H9 (cell line): ENCODE data around the gene LXN. TPM values are rescaled to one million over a fixed set of nuclear protein-coding genes. Genes with fewer than 3 reads are reported as not detected.

Experiments used
- DNase-seq: peaks from one replicate; pipeline ENCODE4 v3.0.0-alpha.2; 2017
- H2AFZ ChIP-seq: one replicate; pipeline ENCODE4 v1.6.1; 2013; ENCODE audit warnings: mild to moderate bottlenecking, low read length, control low read depth, moderate library complexity
- H2AK5ac ChIP-seq: 2 replicates; pipeline ENCODE4 v1.6.1; 2013; ENCODE audit warnings: low read length, control low read depth, mixed read lengths; ENCODE audit not compliant: insufficient read length
- H2BK120ac ChIP-seq: one replicate; pipeline ENCODE4 v1.6.1; 2013; ENCODE audit warnings: low read depth, mild to moderate bottlenecking, low read length, control low read depth, inconsistent platforms; ENCODE audit not compliant: poor library complexity, severe bottlenecking
- H2BK12ac ChIP-seq: 2 replicates; pipeline ENCODE4 v1.6.1; 2013; ENCODE audit warnings: low read length, control low read depth, mixed read lengths, low read depth; ENCODE audit not compliant: insufficient read length
- H2BK15ac ChIP-seq: 2 replicates; pipeline ENCODE4 v1.6.1; 2013; ENCODE audit warnings: low read depth, low read length, control low read depth
- H2BK20ac ChIP-seq: one replicate; pipeline ENCODE4 v1.6.1; 2013; ENCODE audit warnings: low read depth, mild to moderate bottlenecking, low read length, control low read depth, inconsistent platforms; ENCODE audit not compliant: poor library complexity, severe bottlenecking
- H2BK5ac ChIP-seq: 2 replicates; pipeline ENCODE4 v1.6.1; 2013; ENCODE audit warnings: low read length, control low read depth, mixed read lengths; ENCODE audit not compliant: insufficient read length
- H3K14ac ChIP-seq: 2 replicates; pipeline ENCODE4 v1.6.1; 2013; ENCODE audit warnings: low read length, control low read depth; ENCODE audit not compliant: insufficient read depth
- H3K18ac ChIP-seq: 2 replicates; pipeline ENCODE4 v1.6.1; 2013; ENCODE audit warnings: low read depth, mild to moderate bottlenecking, mixed read lengths, low read length, control low read depth; ENCODE audit not compliant: insufficient read length
- H3K23ac ChIP-seq: 2 replicates; pipeline ENCODE4 v1.6.1; 2013; ENCODE audit warnings: low read length, control low read depth, mixed read lengths, low read depth; ENCODE audit not compliant: insufficient read length
- H3K23me2 ChIP-seq: 2 replicates; pipeline ENCODE4 v1.6.1; 2013; ENCODE audit warnings: low read depth, mild to moderate bottlenecking, mixed read lengths, low read length, control low read depth; ENCODE audit not compliant: insufficient read length, poor library complexity, severe bottlenecking
- H3K27ac ChIP-seq: 2 replicates; pipeline ENCODE4 v1.5.1; 2013; ENCODE audit warnings: low read length, control low read depth, mixed read lengths, low read depth; ENCODE audit not compliant: insufficient read length
- H3K27me3 ChIP-seq: 2 replicates; pipeline ENCODE4 v1.6.1; 2013; ENCODE audit warnings: low read length, control low read depth, inconsistent platforms; ENCODE audit not compliant: insufficient read depth
- H3K4ac ChIP-seq: 2 replicates; pipeline ENCODE4 v1.6.1; 2013; ENCODE audit warnings: low read depth, mild to moderate bottlenecking, control low read depth, inconsistent platforms, low read length, moderate library complexity
- H3K4me1 ChIP-seq: 2 replicates; pipeline ENCODE4 v1.6.1; 2013; ENCODE audit warnings: low read length, control low read depth, inconsistent platforms; ENCODE audit not compliant: insufficient read depth
- H3K4me2 ChIP-seq: 2 replicates; pipeline ENCODE4 v1.6.1; 2013; ENCODE audit warnings: low read length, control low read depth, mixed read lengths; ENCODE audit not compliant: insufficient read length, insufficient read depth
- H3K56ac ChIP-seq: 2 replicates; pipeline ENCODE4 v1.6.1; 2013; ENCODE audit warnings: low read depth, mild to moderate bottlenecking, mixed read lengths, low read length, control low read depth; ENCODE audit not compliant: insufficient read length
- H3K79me1 ChIP-seq: 2 replicates; pipeline ENCODE4 v1.6.1; 2013; ENCODE audit warnings: low read depth, mild to moderate bottlenecking, moderate library complexity, low read length, control low read depth, inconsistent platforms; ENCODE audit not compliant: insufficient read depth, poor library complexity, severe bottlenecking
- H3K79me2 ChIP-seq: 2 replicates; pipeline ENCODE4 v1.6.1; 2013; ENCODE audit warnings: low read length, control low read depth, inconsistent platforms; ENCODE audit not compliant: insufficient read depth
- H3K9ac ChIP-seq: 2 replicates; pipeline ENCODE4 v1.6.1; 2013; ENCODE audit warnings: low read length, control low read depth, mixed read lengths; ENCODE audit not compliant: insufficient read length; ENCODE audit errors: extremely low read depth
- H3K9me3 ChIP-seq: one replicate; pipeline ENCODE4 v1.6.1; 2013; ENCODE audit warnings: low read depth, low read length, inconsistent platforms; ENCODE audit not compliant: control insufficient read depth
- H3T11ph ChIP-seq: one replicate; pipeline ENCODE4 v1.6.1; 2013; ENCODE audit warnings: mild to moderate bottlenecking, low read length, control low read depth, inconsistent platforms
- H4K20me1 ChIP-seq: one replicate; pipeline ENCODE4 v1.6.1; 2013; ENCODE audit not compliant: control insufficient read depth, insufficient read length, insufficient read depth
- H4K5ac ChIP-seq: 2 replicates; pipeline ENCODE4 v1.6.1; 2013; ENCODE audit warnings: low read depth, mild to moderate bottlenecking, mixed read lengths, low read length, control low read depth; ENCODE audit not compliant: insufficient read length
- H4K8ac ChIP-seq: replicated peaks from 2 replicates; pipeline ENCODE4 v1.6.1; 2013; ENCODE audit warnings: low read length, control low read depth, mixed read lengths, low read depth; ENCODE audit not compliant: insufficient read length
- H4K91ac ChIP-seq: 2 replicates; pipeline ENCODE4 v1.6.1; 2013; ENCODE audit warnings: low read depth, mild to moderate bottlenecking, moderate library complexity, mixed read lengths, low read length, control low read depth; ENCODE audit not compliant: insufficient read length
- H3K27ac Mint-ChIP-seq, 3 experiments: 2 replicates in 2 of 3; 3 replicates in 1 of 3; pipeline ENCODE4 v1.8.0; 2020 to 2021; ENCODE audit warnings: mixed read lengths in 3 of 3, mild to moderate bottlenecking in 1 of 3, moderate library complexity in 1 of 3
- H3K27me3 Mint-ChIP-seq: 2 replicates; pipeline ENCODE4 v1.8.0; 2021; ENCODE audit warnings: low read depth, mild to moderate bottlenecking, moderate library complexity, mixed read lengths
- H3K36me3 Mint-ChIP-seq, 3 experiments: 2 replicates in 2 of 3; 3 replicates in 1 of 3; pipeline ENCODE4 v1.8.0; 2020 to 2021; ENCODE audit warnings: low read depth in 3 of 3, mixed read lengths in 3 of 3; ENCODE audit not compliant: insufficient read depth in 1 of 3
- H3K4me1 Mint-ChIP-seq, 2 experiments: 2 replicates each; pipeline ENCODE4 v1.8.0; 2020; ENCODE audit warnings: mixed read lengths in 2 of 2
- H3K4me3 Mint-ChIP-seq, 2 experiments: 2 replicates in 1 of 2; 3 replicates in 1 of 2; pipeline ENCODE4 v1.8.0; 2020 to 2021; ENCODE audit warnings: mild to moderate bottlenecking in 2 of 2, mixed read lengths in 2 of 2, moderate library complexity in 1 of 2
- H3K9me3 Mint-ChIP-seq, 2 experiments: 2 replicates in 1 of 2; 3 replicates in 1 of 2; pipeline ENCODE4 v1.8.0; 2020; ENCODE audit warnings: mild to moderate bottlenecking in 2 of 2, mixed read lengths in 2 of 2, moderate library complexity in 1 of 2
- WGBS: extraction: QIAGEN DNeasy Blood & Tissue Kit; methylation state at CpG from one replicate; pipeline ENCODE4 v1.1.7; 2013; ENCODE audit warnings: missing lambda C conversion rate, low lambda C conversion rate, mixed read lengths; ENCODE audit not compliant: insufficient read length; ENCODE audit errors: extremely low coverage; 5-methylcytosine and 5-hydroxymethylcytosine counted together
- total RNA-seq: library from RNA; stranded (reverse); gene quantifications from 2 replicates; pipeline ENCODE4 v1.2.1, GENCODE V29; 2021
- TF ChIP-seq, protein P1 (sequence below): fragments of 200-600 bp; sonication (generic); conservative IDR thresholded peaks from 3 replicates; pipeline ENCODE4 v1.8.0; 2021; ENCODE audit warnings: antibody characterized with exemption, mild to moderate bottlenecking

The LXN gene
- total RNA-seq, 1 experiment from 2014 or later: 6.7 TPM

DNA sequence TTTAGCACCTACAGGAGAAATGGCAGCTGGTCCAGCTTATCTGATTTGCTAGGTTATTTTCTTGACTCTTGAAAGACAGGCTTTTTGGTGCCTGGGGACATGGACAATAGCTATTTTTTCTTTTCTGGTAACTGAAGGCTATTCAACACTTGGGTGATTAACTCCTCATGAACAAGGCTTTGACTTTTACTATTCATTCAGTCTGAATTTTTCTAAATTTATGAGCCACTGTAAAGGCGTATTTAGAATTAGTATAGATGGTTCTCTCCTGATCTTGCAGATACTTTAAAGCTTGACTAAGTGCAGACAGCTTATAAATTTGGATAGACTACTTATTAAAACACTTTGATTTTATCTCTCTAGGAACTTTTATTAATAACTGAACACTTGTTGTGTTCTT, 46.6 kb downstream of the LXN start:
- Histone ChIP-seq H2AK5ac (no peak overlapping the region), H3K4ac (no peak overlapping the region), H2BK15ac (no peak overlapping the region), H2BK120ac (no peak overlapping the region), H3K79me1 (no peaks in the 10 kb centered on the region), H3K23me2 (no peaks in the 10 kb centered on the region), H2BK20ac (no peak overlapping the region), H3K79me2 (no peaks in the 10 kb centered on the region), H3K4me2 (no peak overlapping the region), H4K91ac (no peak overlapping the region), H3K14ac (no peak overlapping the region), H4K8ac (no peak overlapping the region), H2BK5ac (no peak overlapping the region), H2AFZ (no peak overlapping the region), H2BK12ac (no peak overlapping the region), H3K9me3 (no peaks in the 10 kb centered on the region), H3T11ph (no peak overlapping the region), H4K20me1 (no peaks in the 10 kb centered on the region), H3K27ac (no peak overlapping the region), H3K4me1 (no peaks in the 10 kb centered on the region), H3K27me3 (no peaks in the 10 kb centered on the region), H3K18ac (no peak overlapping the region), H3K56ac (no peak overlapping the region), H3K9ac (no peak overlapping the region), H3K23ac (no peak overlapping the region), H4K5ac (no peak overlapping the region)
- no CpG with 5 or more reads among the region's 1 CpG for WGBS
- H3K9me3 Mint-ChIP-seq: peaks cover 7 to 10% of the 10 kb centered on the region in 2 experiments; a peak in 4 of 5 replicates
- no peak for DNase-seq
- H3K4me3 Mint-ChIP-seq: no peak overlapping the region
- TF ChIP-seq, protein P1, sequence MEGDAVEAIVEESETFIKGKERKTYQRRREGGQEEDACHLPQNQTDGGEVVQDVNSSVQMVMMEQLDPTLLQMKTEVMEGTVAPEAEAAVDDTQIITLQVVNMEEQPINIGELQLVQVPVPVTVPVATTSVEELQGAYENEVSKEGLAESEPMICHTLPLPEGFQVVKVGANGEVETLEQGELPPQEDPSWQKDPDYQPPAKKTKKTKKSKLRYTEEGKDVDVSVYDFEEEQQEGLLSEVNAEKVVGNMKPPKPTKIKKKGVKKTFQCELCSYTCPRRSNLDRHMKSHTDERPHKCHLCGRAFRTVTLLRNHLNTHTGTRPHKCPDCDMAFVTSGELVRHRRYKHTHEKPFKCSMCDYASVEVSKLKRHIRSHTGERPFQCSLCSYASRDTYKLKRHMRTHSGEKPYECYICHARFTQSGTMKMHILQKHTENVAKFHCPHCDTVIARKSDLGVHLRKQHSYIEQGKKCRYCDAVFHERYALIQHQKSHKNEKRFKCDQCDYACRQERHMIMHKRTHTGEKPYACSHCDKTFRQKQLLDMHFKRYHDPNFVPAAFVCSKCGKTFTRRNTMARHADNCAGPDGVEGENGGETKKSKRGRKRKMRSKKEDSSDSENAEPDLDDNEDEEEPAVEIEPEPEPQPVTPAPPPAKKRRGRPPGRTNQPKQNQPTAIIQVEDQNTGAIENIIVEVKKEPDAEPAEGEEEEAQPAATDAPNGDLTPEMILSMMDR: no peak
- no peaks in the 10 kb centered on the region for H3K27me3 Mint-ChIP-seq
- no peak overlapping the region for H3K27ac Mint-ChIP-seq
- H3K36me3 Mint-ChIP-seq: peaks cover 0 to 6% (median 0%) of the 10 kb centered on the region in 3 experiments; a peak in 4 of 7 replicates
- H3K4me1 Mint-ChIP-seq: no peaks in the 10 kb centered on the region
